Measurements from ENCODE around the gene RAB20.

DNA sequence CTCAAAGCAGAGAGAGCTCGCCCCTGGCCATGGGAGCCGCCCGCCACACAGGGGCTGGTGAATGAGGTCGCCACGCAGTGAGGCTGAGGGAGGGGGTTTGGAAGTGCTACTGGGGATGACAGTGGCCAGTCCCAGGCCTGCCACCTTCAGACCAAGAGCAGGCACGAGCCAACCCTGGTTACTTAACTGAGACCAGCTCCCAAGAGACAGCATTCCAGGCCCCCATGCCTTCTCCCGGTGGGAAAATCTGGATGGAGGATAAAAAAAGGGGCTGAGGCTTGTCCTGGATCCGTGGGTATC is 43.3 kb downstream of the RAB20 start:
- TF ChIP-seq REST (IDR thresholded peaks at IDR 0.05; ENCODE audit: borderline replicate concordance) (no peak), EZH2 (IDR thresholded peaks at IDR 0.05; ENCODE audit: borderline replicate concordance, insufficient read depth, low read length, poor library complexity, severe bottlenecking) (no peak), EP300 (conservative IDR thresholded peaks at IDR 0.05; ENCODE audit: poor library complexity, severe bottlenecking) (no peak), RAD21 (conservative IDR thresholded peaks at IDR 0.05) (no peak), TAF1 (IDR thresholded peaks at IDR 0.05; ENCODE audit: low read depth) (no peak), POLR2AphosphoS5 (IDR thresholded peaks at IDR 0.05) (no peak)
- TF ChIP-seq, protein P1, sequence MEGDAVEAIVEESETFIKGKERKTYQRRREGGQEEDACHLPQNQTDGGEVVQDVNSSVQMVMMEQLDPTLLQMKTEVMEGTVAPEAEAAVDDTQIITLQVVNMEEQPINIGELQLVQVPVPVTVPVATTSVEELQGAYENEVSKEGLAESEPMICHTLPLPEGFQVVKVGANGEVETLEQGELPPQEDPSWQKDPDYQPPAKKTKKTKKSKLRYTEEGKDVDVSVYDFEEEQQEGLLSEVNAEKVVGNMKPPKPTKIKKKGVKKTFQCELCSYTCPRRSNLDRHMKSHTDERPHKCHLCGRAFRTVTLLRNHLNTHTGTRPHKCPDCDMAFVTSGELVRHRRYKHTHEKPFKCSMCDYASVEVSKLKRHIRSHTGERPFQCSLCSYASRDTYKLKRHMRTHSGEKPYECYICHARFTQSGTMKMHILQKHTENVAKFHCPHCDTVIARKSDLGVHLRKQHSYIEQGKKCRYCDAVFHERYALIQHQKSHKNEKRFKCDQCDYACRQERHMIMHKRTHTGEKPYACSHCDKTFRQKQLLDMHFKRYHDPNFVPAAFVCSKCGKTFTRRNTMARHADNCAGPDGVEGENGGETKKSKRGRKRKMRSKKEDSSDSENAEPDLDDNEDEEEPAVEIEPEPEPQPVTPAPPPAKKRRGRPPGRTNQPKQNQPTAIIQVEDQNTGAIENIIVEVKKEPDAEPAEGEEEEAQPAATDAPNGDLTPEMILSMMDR (IDR thresholded peaks at IDR 0.05; ENCODE audit: poor library complexity, severe bottlenecking), result no peak
